Cardiac muscle cell (in vitro differentiated cells and primary cell): ENCODE measurements around the gene ANKRD11. TPM values are rescaled to one million over a fixed set of nuclear protein-coding genes. Genes with fewer than 3 reads are reported as not detected.

Experiments
- DNase-seq, 2 donors: peaks; one replicate each; pipeline versions ENCODE4 v3.0.0 to v3.0.0-alpha.2; 2010 to 2017; ENCODE audit warnings: low read depth in 1 of 2, low spot score in 1 of 2
- H3K27ac ChIP-seq: fragments of 200-600 bp; sonication (generic); 2 replicates; pipeline ENCODE4 v1.5.1; 2016
- H3K27me3 ChIP-seq: fragments of 200-600 bp; sonication (generic); 2 replicates; pipeline ENCODE4 v1.6.0; 2016; ENCODE audit warnings: control low read depth
- H3K36me3 ChIP-seq: fragments of 200-600 bp; sonication (generic); 2 replicates; pipeline ENCODE4 v1.5.1; 2016; ENCODE audit warnings: control low read depth
- H3K4me1 ChIP-seq: fragments of 200-600 bp; sonication (generic); 2 replicates; pipeline ENCODE4 v1.8.1; 2017; ENCODE audit warnings: low read depth, mild to moderate bottlenecking, mixed run types
- H3K4me3 ChIP-seq: fragments of 200-600 bp; sonication (generic); 2 replicates; pipeline ENCODE4 v1.5.1; 2016; ENCODE audit warnings: mild to moderate bottlenecking
- H3K9me3 ChIP-seq: fragments of 200-600 bp; sonication (generic); 2 replicates; pipeline ENCODE4 v1.5.1; 2017; ENCODE audit warnings: low read depth, mild to moderate bottlenecking, control low read depth
- polyA plus RNA-seq: library from polyadenylated mRNA; unstranded; fragments of >200 nt; fragmentation: Nextera tagmentation; extraction: Ambion mirVana; gene quantifications from 2 replicates; pipeline ENCODE4 v1.2.1, GENCODE V29; 2016
- total RNA-seq: library from RNA; depleted of rRNA; stranded (reverse); fragments of >200 nt; gene quantifications from 2 replicates; pipeline ENCODE4 v1.2.3, GENCODE V29; 2016
- TF ChIP-seq, protein P1 (sequence below): IDR thresholded peaks from 2 replicates; pipeline ENCODE4 v1.5.1; 2012; ENCODE audit warnings: low read depth, mild to moderate bottlenecking, low read length

Gene ANKRD11
- total and polyA plus RNA-seq, 2 experiments from 2014 or later = 111 to 131 TPM

DNA sequence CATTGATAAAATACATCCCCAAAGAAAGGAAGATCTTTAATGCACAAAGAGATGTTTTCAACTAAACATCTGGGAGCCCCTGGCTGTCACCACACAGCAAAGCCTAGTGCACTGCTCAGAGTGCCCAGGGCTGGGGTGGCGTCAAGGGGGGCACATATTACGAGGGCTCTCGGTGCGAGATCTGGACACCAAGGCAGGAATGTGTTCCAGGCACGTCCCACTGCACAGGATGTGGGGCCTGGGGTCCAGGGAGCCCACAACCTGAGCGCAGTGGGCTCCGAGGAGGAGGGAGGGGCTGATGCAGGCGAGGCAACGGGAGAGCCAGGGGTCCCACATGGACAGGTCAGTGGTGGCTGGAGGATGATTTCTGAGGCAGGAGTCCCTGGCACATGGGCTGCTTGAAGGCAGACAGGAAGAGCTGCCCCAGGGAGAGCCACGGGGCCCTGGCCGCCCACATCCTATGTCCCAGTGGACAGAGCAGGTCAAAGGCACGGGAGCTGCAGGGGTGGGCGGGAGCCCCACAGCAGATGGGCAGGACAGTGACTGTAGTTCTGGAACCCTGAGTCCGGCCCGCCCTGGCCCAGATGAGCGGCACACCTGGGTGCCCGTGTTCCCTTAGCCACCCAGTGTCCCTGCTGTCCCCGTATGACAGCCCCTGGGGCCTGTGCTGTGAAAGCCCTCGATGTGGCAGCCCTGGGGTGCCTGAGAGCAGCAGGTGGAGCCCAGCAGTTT is 216.5 kb downstream of the ANKRD11 start:
- H3K9me3 ChIP-seq = no peaks in the 10 kb centered on the region
- no peak overlapping the region for H3K27ac ChIP-seq
- H3K36me3 ChIP-seq = peaks cover 34% of the 10 kb centered on the region
- TF ChIP-seq, protein P1, sequence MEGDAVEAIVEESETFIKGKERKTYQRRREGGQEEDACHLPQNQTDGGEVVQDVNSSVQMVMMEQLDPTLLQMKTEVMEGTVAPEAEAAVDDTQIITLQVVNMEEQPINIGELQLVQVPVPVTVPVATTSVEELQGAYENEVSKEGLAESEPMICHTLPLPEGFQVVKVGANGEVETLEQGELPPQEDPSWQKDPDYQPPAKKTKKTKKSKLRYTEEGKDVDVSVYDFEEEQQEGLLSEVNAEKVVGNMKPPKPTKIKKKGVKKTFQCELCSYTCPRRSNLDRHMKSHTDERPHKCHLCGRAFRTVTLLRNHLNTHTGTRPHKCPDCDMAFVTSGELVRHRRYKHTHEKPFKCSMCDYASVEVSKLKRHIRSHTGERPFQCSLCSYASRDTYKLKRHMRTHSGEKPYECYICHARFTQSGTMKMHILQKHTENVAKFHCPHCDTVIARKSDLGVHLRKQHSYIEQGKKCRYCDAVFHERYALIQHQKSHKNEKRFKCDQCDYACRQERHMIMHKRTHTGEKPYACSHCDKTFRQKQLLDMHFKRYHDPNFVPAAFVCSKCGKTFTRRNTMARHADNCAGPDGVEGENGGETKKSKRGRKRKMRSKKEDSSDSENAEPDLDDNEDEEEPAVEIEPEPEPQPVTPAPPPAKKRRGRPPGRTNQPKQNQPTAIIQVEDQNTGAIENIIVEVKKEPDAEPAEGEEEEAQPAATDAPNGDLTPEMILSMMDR = no peak
- no peaks in the 10 kb centered on the region for H3K27me3 ChIP-seq
- H3K4me3 ChIP-seq = no peak overlapping the region
- peaks cover 19% of the 10 kb centered on the region for H3K4me1 ChIP-seq
- no peak for DNase-seq

DNA sequence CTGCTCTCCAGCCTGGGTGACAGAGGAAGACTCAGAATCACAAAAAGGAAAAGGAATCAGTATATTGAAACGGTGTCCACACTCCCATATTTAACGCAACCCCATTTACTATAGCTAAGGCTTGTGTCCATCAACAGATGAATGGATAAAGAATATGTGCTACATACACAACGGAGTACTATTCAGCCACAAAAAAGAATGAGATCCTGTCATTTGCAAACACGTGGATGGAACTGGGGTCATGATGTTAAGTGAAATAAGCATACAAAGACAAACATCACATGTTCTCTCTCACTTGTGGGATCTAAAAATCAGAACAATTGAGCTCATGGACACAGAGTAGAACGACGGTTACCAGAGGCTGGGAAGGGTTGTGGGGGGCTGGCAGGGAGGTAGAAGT is 217.7 kb downstream of the ANKRD11 start:
- H3K27ac ChIP-seq = no peak overlapping the region
- no peak for DNase-seq
- no peaks in the 10 kb centered on the region for H3K9me3 ChIP-seq
- no peak overlapping the region for H3K4me3 ChIP-seq
- H3K4me1 ChIP-seq = peaks cover 8% of the 10 kb centered on the region
- no peaks in the 10 kb centered on the region for H3K27me3 ChIP-seq
- peaks cover 34% of the 10 kb centered on the region for H3K36me3 ChIP-seq
- TF ChIP-seq, protein P1 = no peak

DNA sequence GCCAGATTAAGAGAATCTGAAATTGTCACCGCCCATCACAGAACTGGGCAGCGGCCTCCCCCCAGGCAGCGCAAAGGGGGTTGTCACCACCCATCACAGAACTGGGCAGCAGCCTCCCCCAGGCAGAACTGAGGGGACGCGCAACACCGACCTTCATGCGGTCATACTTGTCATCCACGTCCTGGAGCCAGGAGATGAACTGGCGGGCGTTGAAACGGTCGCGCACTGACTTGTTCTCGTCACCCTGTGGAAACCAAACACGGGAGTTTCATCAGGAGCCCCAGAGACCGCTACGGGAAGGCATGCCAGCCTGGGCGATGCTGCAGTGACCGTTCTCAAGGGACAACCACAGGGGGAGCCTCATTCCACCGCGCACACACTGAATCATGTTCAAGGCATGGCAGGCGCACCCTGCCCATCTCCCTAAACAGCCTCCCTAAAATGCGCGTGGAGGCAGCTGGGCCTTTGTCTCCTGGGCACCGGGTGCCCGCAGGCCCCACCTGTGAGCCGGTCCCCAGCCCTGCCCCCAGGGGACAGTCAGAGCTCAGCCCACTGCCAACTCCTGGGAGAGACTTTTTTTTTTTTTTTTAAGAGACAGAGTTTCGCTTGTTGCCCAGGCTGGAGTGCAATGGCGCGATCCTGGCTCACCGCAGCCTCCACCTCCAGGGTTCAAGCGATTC is 219.6 kb downstream of the ANKRD11 start:
- Histone ChIP-seq H3K4me3 (no peak overlapping the region), H3K27ac (no peak overlapping the region), H3K9me3 (no peaks in the 10 kb centered on the region), H3K36me3 (peaks cover 31% of the 10 kb centered on the region), H3K27me3 (no peaks in the 10 kb centered on the region), H3K4me1 (no peaks in the 10 kb centered on the region)
- no peak for DNase-seq
- TF ChIP-seq, protein P1 = no peak

DNA sequence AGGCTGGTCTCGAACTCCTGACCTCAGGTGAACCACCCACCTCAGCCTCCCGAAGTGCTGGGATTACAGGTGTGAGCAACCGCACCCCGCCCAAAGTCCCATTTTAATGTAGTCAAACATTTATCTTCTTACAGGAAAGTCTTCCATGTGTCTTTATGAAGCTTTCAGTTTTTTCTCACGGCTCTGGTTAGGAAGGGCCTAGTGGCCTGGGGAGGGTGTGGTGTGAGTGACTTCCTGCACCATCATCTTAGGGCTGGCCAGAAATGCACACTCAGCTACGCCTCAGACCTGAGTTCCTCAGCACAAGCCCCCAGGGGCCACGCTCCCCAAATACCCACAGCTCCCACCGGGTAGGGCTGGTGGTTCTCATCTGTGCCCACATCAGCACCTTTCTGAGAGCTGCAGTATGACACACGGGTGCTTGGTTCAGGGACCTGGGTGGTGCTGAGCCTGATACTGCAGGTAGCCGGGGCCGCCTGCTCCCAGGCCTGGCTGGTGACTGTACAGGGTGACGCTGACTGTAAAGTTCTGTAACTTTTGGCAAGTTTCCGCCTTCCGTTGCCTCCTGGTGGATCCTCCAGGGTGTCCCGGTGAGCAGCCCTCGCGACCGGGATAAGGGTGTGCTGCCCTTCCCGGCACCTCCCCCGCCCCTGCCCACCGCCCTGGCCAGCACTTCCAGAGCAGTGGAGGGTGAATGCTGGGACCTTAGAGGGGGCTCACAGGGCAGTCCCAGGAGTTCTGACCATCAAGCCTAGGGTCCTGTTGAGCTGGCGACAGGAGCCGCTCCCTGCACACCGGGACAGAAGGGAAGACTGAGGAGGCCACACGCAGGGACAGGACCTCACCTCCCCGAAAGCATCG is 220.3 kb downstream of the ANKRD11 start:
- no peak for DNase-seq
- TF ChIP-seq, protein P1 = no peak
- Histone ChIP-seq H3K4me3 (no peak overlapping the region), H3K27ac (no peak overlapping the region), H3K36me3 (peaks cover 31% of the 10 kb centered on the region), H3K9me3 (no peaks in the 10 kb centered on the region), H3K4me1 (no peaks in the 10 kb centered on the region), H3K27me3 (no peaks in the 10 kb centered on the region)

DNA sequence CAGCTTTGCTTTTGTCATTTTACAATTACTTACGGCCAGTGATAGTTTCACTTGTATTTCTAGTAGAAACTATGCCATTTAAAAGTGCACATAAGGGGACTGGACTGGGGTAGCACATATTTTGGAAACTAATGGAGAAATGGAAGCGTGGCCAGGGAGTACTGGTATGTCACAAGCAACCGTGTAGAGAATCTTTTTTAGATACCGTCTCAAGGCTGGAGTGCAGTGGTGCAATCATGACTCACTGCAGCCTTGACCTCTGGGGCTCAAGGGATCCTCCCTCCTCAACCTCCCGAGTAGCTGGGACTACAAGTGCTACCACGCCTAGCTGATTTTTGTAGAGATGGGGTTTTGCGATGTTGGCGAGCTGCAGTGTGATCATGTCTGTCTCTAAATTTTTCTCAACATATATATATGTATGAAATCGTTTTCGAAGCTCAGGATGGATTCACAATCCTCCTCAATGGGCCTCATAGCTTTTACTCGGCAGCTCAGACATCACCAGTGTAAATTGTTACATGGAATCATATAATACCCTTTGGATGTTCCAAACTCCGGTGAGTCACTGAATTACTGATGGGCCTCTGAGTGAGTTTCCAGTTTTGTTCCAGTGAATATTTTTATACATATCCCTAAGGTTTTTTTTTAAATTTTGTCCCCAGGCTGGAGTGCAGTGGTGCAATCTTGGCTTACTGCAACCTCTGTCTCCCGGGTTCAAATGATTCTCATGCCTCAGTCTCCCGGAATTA is 221.2 kb downstream of the ANKRD11 start:
- Histone ChIP-seq H3K4me1 (no peaks in the 10 kb centered on the region), H3K27ac (no peak overlapping the region), H3K9me3 (no peaks in the 10 kb centered on the region), H3K4me3 (no peak overlapping the region), H3K36me3 (peaks cover 25% of the 10 kb centered on the region), H3K27me3 (no peaks in the 10 kb centered on the region)
- DNase-seq = peak in 1 of 2 donors; percentile 74
- TF ChIP-seq, protein P1 = no peak
